CD4-positive, alpha-beta T cell (primary cell): ENCODE results near the gene SCAI. TPM values are rescaled to one million over a fixed set of nuclear protein-coding genes. Genes with fewer than 3 reads are reported as not detected.

Source experiments
- ATAC-seq: fragments of 200-7000 bp; cut with Tn5 transposase; one replicate; pipeline ENCODE4 v1.10.0; 2022; ENCODE audit warnings: mild to moderate bottlenecking; ENCODE audit not compliant: poor library complexity
- CTCF ChIA-PET: fragments of 350-600 bp; sonication (Branson Sonifier 250); formaldehyde crosslinking; loops from one replicate; lab custom pipeline; 2021; ENCODE audit warnings: antibody characterized with exemption, inconsistent platforms; lab: Charles Lee
- POLR2A ChIA-PET: fragments of 350-600 bp; sonication (Branson Sonifier 250); formaldehyde crosslinking; loops from one replicate; lab custom pipeline; 2021; ENCODE audit warnings: antibody characterized with exemption, inconsistent platforms; lab: Charles Lee
- DNase-seq, 14 experiments: peaks; one replicate each; pipeline ENCODE4 v3.0.0-alpha.2; 2013 to 2020; ENCODE audit warnings: mixed read lengths in 2 of 14
- H3K27ac ChIP-seq, 2 donors: one replicate each; pipeline versions ENCODE4 v1.5.1 to v1.7.0; 2013; ENCODE audit warnings: low read length in 2 of 2, low read depth in 1 of 2, mild to moderate bottlenecking in 1 of 2
- H3K27me3 ChIP-seq, 2 experiments: 1 replicate in 1 of 2; 2 replicates in 1 of 2; pipeline versions ENCODE4 v1.6.1 to v1.7.0; 2013; ENCODE audit warnings: low read length in 2 of 2, control low read depth in 1 of 2, mild to moderate bottlenecking in 1 of 2, moderate library complexity in 1 of 2; ENCODE audit not compliant: insufficient read depth in 2 of 2, control insufficient read depth in 1 of 2
- H3K36me3 ChIP-seq: one replicate; pipeline ENCODE4 v1.6.1; 2013; ENCODE audit warnings: low read length, control low read depth; ENCODE audit not compliant: insufficient read depth
- H3K4me1 ChIP-seq: one replicate; pipeline ENCODE4 v1.6.1; 2013; ENCODE audit warnings: low read length, control low read depth; ENCODE audit not compliant: insufficient read depth
- H3K4me3 ChIP-seq: one replicate; pipeline ENCODE4 v1.5.1; 2013; ENCODE audit warnings: mild to moderate bottlenecking, low read length, moderate library complexity
- H3K9me3 ChIP-seq, 2 experiments: 1 replicate in 1 of 2; 2 replicates in 1 of 2; pipeline versions ENCODE4 v1.6.1 to v1.7.0; 2013; ENCODE audit warnings: low read length in 2 of 2, mild to moderate bottlenecking in 2 of 2, control low read depth in 1 of 2, moderate library complexity in 1 of 2; ENCODE audit not compliant: control insufficient read depth in 1 of 2, insufficient read depth in 1 of 2
- H3K27ac Mint-ChIP-seq: one replicate; pipeline ENCODE4 v1.8.0; 2020; ENCODE audit warnings: mixed read lengths
- H3K27me3 Mint-ChIP-seq: one replicate; pipeline ENCODE4 v1.8.0; 2021; ENCODE audit warnings: mixed read lengths
- H3K36me3 Mint-ChIP-seq: one replicate; pipeline ENCODE4 v1.8.0; 2021; ENCODE audit warnings: low read depth, mixed read lengths
- H3K4me1 Mint-ChIP-seq: one replicate; pipeline ENCODE4 v1.8.0; 2021; ENCODE audit warnings: low read depth, mixed read lengths
- H3K4me3 Mint-ChIP-seq: one replicate; pipeline ENCODE4 v1.8.0; 2020; ENCODE audit warnings: mild to moderate bottlenecking, mixed read lengths
- H3K9me3 Mint-ChIP-seq: one replicate; pipeline ENCODE4 v1.8.0; 2020; ENCODE audit warnings: mixed read lengths
- CTCF ChIP-seq: fragments of 200-600 bp; IDR thresholded peaks from one replicate; pipeline ENCODE4 v1.8.0; 2022; ENCODE audit warnings: antibody characterized with exemption, mild to moderate bottlenecking
- intact Hi-C, 2 experiments: fragments of 100-400 bp; cut with DNase I in 1 of 2; cut with micrococcal nuclease in 1 of 2; formaldehyde crosslinking; loops; one replicate each; pipeline versions ENCODE4 v1.15.1 to v1.9.0; 2023 to 2025; cut with DNase I, micrococcal nuclease
- total RNA-seq, 174 experiments: library from RNA in 2 of 174; stranded (reverse) in 2 of 174; gene quantifications; one replicate each; pipeline ENCODE4 v1.2.3 and lab custom pipeline; 2021 to 2026

SCAI gene
- total RNA-seq, 2 experiments from 2014 or later = 11.6 to 13.4 TPM

DNA sequence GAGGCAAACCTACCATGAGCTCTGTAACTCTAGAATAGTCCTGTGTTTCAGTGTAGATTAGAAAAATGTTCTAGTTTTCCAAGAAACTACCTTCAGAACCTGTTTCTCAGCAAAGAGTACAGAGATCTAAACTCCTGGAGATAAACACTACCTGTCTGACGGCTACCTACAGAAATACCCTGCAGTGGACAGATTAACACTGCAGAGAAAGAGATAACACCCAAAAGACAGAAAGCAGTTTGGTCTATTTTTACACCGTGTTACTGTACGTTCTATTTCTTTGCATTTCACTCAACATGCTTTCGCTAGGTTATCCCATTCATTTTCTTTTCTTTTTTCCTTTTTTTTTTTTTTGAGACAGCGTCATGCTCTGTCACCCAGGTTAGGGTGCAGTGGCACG lies 11.6 kb downstream of the SCAI start:
- H3K27ac Mint-ChIP-seq = peak overlapping the region; percentile 66
- CTCF ChIA-PET = no interaction called here

DNA sequence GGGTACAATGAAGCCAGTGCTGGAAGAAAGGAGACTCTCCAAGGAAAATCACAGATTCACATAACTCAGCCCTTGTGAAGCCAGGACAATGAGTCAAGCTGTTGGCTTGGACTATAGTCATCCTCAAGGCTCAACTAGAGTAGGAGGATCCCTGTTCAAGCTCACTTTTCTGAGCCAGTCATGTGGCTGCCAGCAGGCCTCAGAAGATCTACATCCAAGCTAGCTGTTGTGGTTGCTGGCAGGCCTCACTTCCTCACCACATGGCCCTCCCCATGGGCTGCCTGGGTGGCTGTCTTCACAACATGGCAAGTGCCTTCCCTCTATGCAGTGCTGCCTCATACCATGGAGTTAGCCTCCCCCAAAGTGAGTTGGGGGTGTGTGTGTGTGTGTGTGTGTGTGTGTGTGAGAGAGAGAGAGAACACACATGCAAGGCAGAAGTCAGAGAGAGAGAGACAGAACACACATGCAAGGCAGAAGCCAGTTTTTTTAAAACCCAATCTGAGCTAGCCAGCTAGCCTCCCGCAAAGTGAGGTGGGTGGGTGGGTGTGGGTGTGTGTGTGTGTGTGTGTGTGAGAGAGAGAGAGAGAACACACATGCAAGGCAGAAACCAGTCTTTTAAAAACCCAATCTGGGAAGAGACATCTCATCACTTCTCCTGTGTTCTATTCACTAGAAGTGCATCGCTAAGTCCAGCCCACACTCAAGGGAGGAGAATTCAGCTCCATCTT lies 17.1 kb downstream of the SCAI start:
- H3K9me3 ChIP-seq = no peaks in the 10 kb centered on the region
- H3K4me1 Mint-ChIP-seq = peaks cover 44% of the 10 kb centered on the region
- intact Hi-C loops = loop anchor here in 1 of 2 experiments (1.0 to 10.0 kb wide), 2 partner anchors 17 to 261 kb away; partner anchors contain the start of genes ARPC5L, RPL35 and SCAI
- H3K27me3 Mint-ChIP-seq = no peaks in the 10 kb centered on the region
- DNase-seq (peak; percentile 66 to 94 (median 78)), ATAC-seq (peak; percentile 99)
- POLR2A ChIA-PET = interaction anchor here (0.5 to 2.0 kb wide), 20 partner anchors 10 to 621 kb away, joined by 3 to 14 read pairs (median 3); partner anchors contain the start of genes GAPVD1, GOLGA1, HSPA5 and PBX3
- H3K4me1 ChIP-seq = peaks cover 30% of the 10 kb centered on the region
- H3K4me3 Mint-ChIP-seq = peak overlapping the region; percentile 83
- peak overlapping the region; percentile 89 for H3K27ac Mint-ChIP-seq
- H3K36me3 ChIP-seq = no peaks in the 10 kb centered on the region
- no peaks in the 10 kb centered on the region for H3K27me3 ChIP-seq
- peak overlapping the region in 1 of 2 donors; percentile 6 for H3K27ac ChIP-seq
- no peak overlapping the region for H3K4me3 ChIP-seq
- no peaks in the 10 kb centered on the region for H3K9me3 Mint-ChIP-seq
- CTCF ChIA-PET = interaction anchor here (1.3 to 1.9 kb wide), 2 partner anchors 17 to 32 kb away, joined by 3 to 7 read pairs; partner anchors contain the start of gene SCAI
- peaks cover 7% of the 10 kb centered on the region for H3K36me3 Mint-ChIP-seq
- TF ChIP-seq CTCF = no peak

More for the DNA sequence above, 11.6 kb downstream of the SCAI start:
- DNase-seq (no peak), ATAC-seq (no peak)
- Histone ChIP-seq H3K9me3 (no peaks in the 10 kb centered on the region), H3K4me1 (peaks cover 6% of the 10 kb centered on the region), H3K4me3 (no peak overlapping the region), H3K27ac (no peak overlapping the region), H3K27me3 (no peaks in the 10 kb centered on the region), H3K36me3 (no peaks in the 10 kb centered on the region)
- H3K4me3 Mint-ChIP-seq = no peak overlapping the region
- TF ChIP-seq CTCF = no peak
- intact Hi-C loops = no loop called here
- H3K36me3 Mint-ChIP-seq = peaks cover 17% of the 10 kb centered on the region
- peaks cover 34% of the 10 kb centered on the region for H3K4me1 Mint-ChIP-seq
- POLR2A ChIA-PET = interaction anchor here (0.7 kb wide), 1 partner anchor 109 kb away, joined by 4 read pairs; the partner anchor contains the start of gene HSPA5
- H3K27me3 Mint-ChIP-seq = no peaks in the 10 kb centered on the region
- H3K9me3 Mint-ChIP-seq = peaks cover 8% of the 10 kb centered on the region

GRCh38 chr9:125125523-125125922 lies 17.8 kb downstream of the SCAI start:
- Histone ChIP-seq H3K27ac (no peak overlapping the region), H3K9me3 (no peaks in the 10 kb centered on the region), H3K27me3 (no peaks in the 10 kb centered on the region), H3K4me3 (no peak overlapping the region), H3K36me3 (no peaks in the 10 kb centered on the region), H3K4me1 (peaks cover 33% of the 10 kb centered on the region)
- Mint-ChIP-seq H3K9me3 (no peaks in the 10 kb centered on the region), H3K27me3 (no peaks in the 10 kb centered on the region), H3K4me3 (peak overlapping the region; percentile 83), H3K36me3 (peaks cover 7% of the 10 kb centered on the region), H3K27ac (peak overlapping the region; percentile 89), H3K4me1 (peaks cover 50% of the 10 kb centered on the region)
- TF ChIP-seq CTCF = no peak
- ATAC-seq (peak; percentile 3), DNase-seq (no peak)
- CTCF ChIA-PET = interaction anchor here (1.3 to 1.9 kb wide), 2 partner anchors 18 to 31 kb away, joined by 3 to 7 read pairs; partner anchors contain the start of gene SCAI
- POLR2A ChIA-PET = interaction anchor here (0.6 to 2.0 kb wide), 14 partner anchors 13 to 622 kb away, joined by 3 to 14 read pairs (median 4); partner anchors contain the start of genes GOLGA1, HSPA5, PBX3 and RABEPK
- intact Hi-C loops = loop anchor here in 1 of 2 experiments (10.0 kb wide), 1 partner anchor 261 kb away; the partner anchor contains the start of genes ARPC5L and RPL35
